Effector memory CD8-positive, alpha-beta T cell (primary cell): ENCODE data around the gene NDUFAF8.

Source experiments
- ATAC-seq: fragments of 150-1000 bp; cut with Tn5 transposase; replicated peaks from 2 replicates; pipeline ENCODE4 v1.10.0; 2021; ENCODE audit warnings: mild to moderate bottlenecking, moderate library complexity
- DNase-seq, 3 experiments: peaks; one replicate each; pipeline ENCODE4 v3.0.0; 2021
- H3K27ac Mint-ChIP-seq, 2 donors: one replicate each; pipeline ENCODE4 v1.8.0; 2022; ENCODE audit warnings: mild to moderate bottlenecking in 2 of 2, mixed read lengths in 2 of 2, moderate library complexity in 2 of 2
- H3K27me3 Mint-ChIP-seq, 2 donors: one replicate each; pipeline ENCODE4 v1.8.0; 2022; ENCODE audit warnings: mixed read lengths in 2 of 2
- H3K36me3 Mint-ChIP-seq: one replicate; pipeline ENCODE4 v1.8.0; 2022; ENCODE audit warnings: mild to moderate bottlenecking, moderate library complexity, mixed read lengths; ENCODE audit not compliant: insufficient read depth
- H3K4me1 Mint-ChIP-seq, 2 donors: one replicate each; pipeline ENCODE4 v1.8.0; 2022; ENCODE audit warnings: low read depth in 2 of 2, mixed read lengths in 2 of 2
- H3K4me3 Mint-ChIP-seq, 2 donors: one replicate each; pipeline ENCODE4 v1.8.0; 2022; ENCODE audit warnings: mild to moderate bottlenecking in 2 of 2, mixed read lengths in 2 of 2, moderate library complexity in 2 of 2
- H3K9me3 Mint-ChIP-seq, 2 donors: one replicate each; pipeline ENCODE4 v1.8.0; 2022; ENCODE audit warnings: mixed read lengths in 2 of 2

The NDUFAF8 gene

GRCh38 chr17:81196505-81197408, 42.4 kb upstream of the NDUFAF8 start:
- Mint-ChIP-seq H3K27me3 (no peaks in the 10 kb centered on the region), H3K27ac (no peak overlapping the region), H3K9me3 (no peaks in the 10 kb centered on the region), H3K4me1 (no peaks in the 10 kb centered on the region), H3K36me3 (peaks cover 5% of the 10 kb centered on the region), H3K4me3 (no peak overlapping the region)
- ATAC-seq (no peak), DNase-seq (no peak)

GRCh38 chr17:81197409-81197795, 41.7 kb upstream of the NDUFAF8 start:
- Mint-ChIP-seq H3K36me3 (peaks cover 5% of the 10 kb centered on the region), H3K4me3 (no peak overlapping the region), H3K27ac (no peak overlapping the region), H3K9me3 (no peaks in the 10 kb centered on the region), H3K27me3 (no peaks in the 10 kb centered on the region), H3K4me1 (no peaks in the 10 kb centered on the region)
- DNase-seq (no peak), ATAC-seq (no peak)

- no peaks in the 10 kb centered on the region for H3K27me3 Mint-ChIP-seq
- ATAC-seq = no peak
- no peak overlapping the region for H3K27ac Mint-ChIP-seq
- H3K4me1 Mint-ChIP-seq = no peaks in the 10 kb centered on the region
- no peak for DNase-seq
- H3K4me3 Mint-ChIP-seq = no peak overlapping the region
- peaks cover 5% of the 10 kb centered on the region for H3K36me3 Mint-ChIP-seq
- no peaks in the 10 kb centered on the region for H3K9me3 Mint-ChIP-seq
Measured at GRCh38 chr17:81197831-81198490, 41.2 kb upstream of the NDUFAF8 start.

- no peaks in the 10 kb centered on the region for H3K4me1 Mint-ChIP-seq
Measured at GRCh38 chr17:81198826-81199481, 40.2 kb upstream of the NDUFAF8 start.

GRCh38 chr17:81199482-81199830, 39.7 kb upstream of the NDUFAF8 start:
- no peaks in the 10 kb centered on the region for H3K36me3 Mint-ChIP-seq
- no peaks in the 10 kb centered on the region for H3K27me3 Mint-ChIP-seq
- no peak overlapping the region for H3K27ac Mint-ChIP-seq
- ATAC-seq = no peak
- no peak overlapping the region for H3K4me3 Mint-ChIP-seq
- no peaks in the 10 kb centered on the region for H3K9me3 Mint-ChIP-seq
- H3K4me1 Mint-ChIP-seq = no peaks in the 10 kb centered on the region
- DNase-seq = no peak

More at GRCh38 chr17:81198826-81199481, 40.2 kb upstream of the NDUFAF8 start:
- ATAC-seq (no peak), DNase-seq (no peak)
- Mint-ChIP-seq H3K36me3 (peaks cover 4% of the 10 kb centered on the region), H3K27ac (no peak overlapping the region), H3K27me3 (no peaks in the 10 kb centered on the region), H3K4me3 (no peak overlapping the region), H3K9me3 (no peaks in the 10 kb centered on the region)

- Mint-ChIP-seq H3K4me3 (no peak overlapping the region), H3K9me3 (no peaks in the 10 kb centered on the region), H3K4me1 (no peaks in the 10 kb centered on the region), H3K27me3 (no peaks in the 10 kb centered on the region), H3K27ac (no peak overlapping the region), H3K36me3 (no peaks in the 10 kb centered on the region)
- ATAC-seq (no peak), DNase-seq (no peak)
Measured at GRCh38 chr17:81200201-81200600, 38.9 kb upstream of the NDUFAF8 start.

- Mint-ChIP-seq H3K27me3 (no peaks in the 10 kb centered on the region), H3K4me3 (no peak overlapping the region), H3K36me3 (peaks cover 3% of the 10 kb centered on the region), H3K4me1 (no peaks in the 10 kb centered on the region), H3K27ac (no peak overlapping the region), H3K9me3 (no peaks in the 10 kb centered on the region)
- ATAC-seq (peak; percentile 53), DNase-seq (no peak)
Measured at GRCh38 chr17:81200695-81201580, 38.2 kb upstream of the NDUFAF8 start.

- Mint-ChIP-seq H3K27ac (no peak overlapping the region), H3K9me3 (no peaks in the 10 kb centered on the region), H3K4me3 (no peak overlapping the region), H3K36me3 (peaks cover 3% of the 10 kb centered on the region), H3K27me3 (no peaks in the 10 kb centered on the region), H3K4me1 (no peaks in the 10 kb centered on the region)
- DNase-seq = no peak
- ATAC-seq = no peak
Measured at GRCh38 chr17:81202318-81202717, 36.8 kb upstream of the NDUFAF8 start.

- Mint-ChIP-seq H3K4me1 (peaks cover 0 to 4% of the 10 kb centered on the region in 2 donors), H3K36me3 (peaks cover 3% of the 10 kb centered on the region), H3K9me3 (no peaks in the 10 kb centered on the region), H3K4me3 (no peak overlapping the region), H3K27me3 (no peaks in the 10 kb centered on the region), H3K27ac (no peak overlapping the region)
- ATAC-seq (no peak), DNase-seq (no peak)
Measured at GRCh38 chr17:81203136-81203535, 36.0 kb upstream of the NDUFAF8 start.

GRCh38 chr17:81204578-81204977, 34.5 kb upstream of the NDUFAF8 start:
- H3K27ac Mint-ChIP-seq = no peak overlapping the region
- DNase-seq (no peak), ATAC-seq (no peak)
- H3K4me3 Mint-ChIP-seq = no peak overlapping the region
- H3K4me1 Mint-ChIP-seq = peaks cover 0 to 4% of the 10 kb centered on the region in 2 donors
- H3K27me3 Mint-ChIP-seq = no peaks in the 10 kb centered on the region
- no peaks in the 10 kb centered on the region for H3K9me3 Mint-ChIP-seq
- H3K36me3 Mint-ChIP-seq = peaks cover 3% of the 10 kb centered on the region

- Mint-ChIP-seq H3K4me3 (no peak overlapping the region), H3K27ac (peak overlapping the region in 1 of 2 donors; percentile 55), H3K36me3 (peaks cover 3% of the 10 kb centered on the region), H3K27me3 (no peaks in the 10 kb centered on the region), H3K9me3 (no peaks in the 10 kb centered on the region), H3K4me1 (peaks cover 0 to 4% of the 10 kb centered on the region in 2 donors)
- no peak for DNase-seq
- no peak for ATAC-seq
Measured at GRCh38 chr17:81206166-81206565, 33.0 kb upstream of the NDUFAF8 start.

- H3K27me3 Mint-ChIP-seq = no peaks in the 10 kb centered on the region
- peaks cover 3% of the 10 kb centered on the region for H3K36me3 Mint-ChIP-seq
- H3K27ac Mint-ChIP-seq = peak overlapping the region in 1 of 2 donors; percentile 55
- DNase-seq = no peak
- peaks cover 0 to 4% of the 10 kb centered on the region in 2 donors for H3K4me1 Mint-ChIP-seq
- no peaks in the 10 kb centered on the region for H3K9me3 Mint-ChIP-seq
- no peak for ATAC-seq
- H3K4me3 Mint-ChIP-seq = no peak overlapping the region
Measured at GRCh38 chr17:81206657-81207056, 32.5 kb upstream of the NDUFAF8 start.
